A549 (cell line): ENCODE measurements around the gene BRF1.

Experiments
- CBX2 ChIP-seq: fragments of 200-600 bp; sonication (generic); IDR thresholded peaks from 2 replicates; pipeline ENCODE4 v1.6.1; 2016; ENCODE audit warnings: low read depth, mild to moderate bottlenecking, borderline replicate concordance
- CTCF ChIP-seq: fragments of >200 bp; sonication (Bioruptor Twin); formaldehyde crosslinking; IDR thresholded peaks from 3 replicates; pipeline ENCODE4 v1.5.1; 2016
- EHF ChIP-seq: fragments of 250-450 bp; sonication (Bioruptor Pico); IDR thresholded peaks from 2 replicates; pipeline ENCODE4 v1.5.0; 2020; ENCODE audit warnings: mild to moderate bottlenecking
- EHMT2 ChIP-seq: fragments of 200-600 bp; sonication (generic); IDR thresholded peaks from 2 replicates; pipeline ENCODE4 v1.6.1; 2016; ENCODE audit warnings: antibody characterized with exemption, low read depth, mild to moderate bottlenecking, moderate library complexity
- EP300 ChIP-seq, 2 experiments: fragments of >200 bp; sonication (Bioruptor Twin); formaldehyde crosslinking; IDR thresholded peaks; 2 replicates in 1 of 2; 3 replicates in 1 of 2; pipeline ENCODE4 v1.6.1; 2016 to 2017
- FOSL2 ChIP-seq, 2 experiments: fragments of 450-650 bp in 1 of 2; fragments of >200 bp in 1 of 2; sonication (Bioruptor Twin) in 1 of 2; formaldehyde crosslinking; IDR thresholded peaks; 2 replicates each; pipeline versions ENCODE4 v1.5.0 to v1.6.1; 2016 to 2020; ENCODE audit warnings: mild to moderate bottlenecking in 1 of 2, moderate library complexity in 1 of 2
- HDAC2 ChIP-seq: fragments of 200-600 bp; sonication (generic); IDR thresholded peaks from 2 replicates; pipeline ENCODE4 v1.6.1; 2016
- JUNB ChIP-seq: fragments of >200 bp; sonication (Bioruptor Twin); formaldehyde crosslinking; IDR thresholded peaks from 2 replicates; pipeline ENCODE4 v1.6.1; 2016
- KDM5A ChIP-seq: fragments of 200-600 bp; sonication (generic); IDR thresholded peaks from 2 replicates; pipeline ENCODE4 v1.6.1; 2016; ENCODE audit warnings: antibody characterized with exemption, mild to moderate bottlenecking
- MYC ChIP-seq: IDR thresholded peaks from 2 replicates; pipeline ENCODE4 v1.6.1; 2012; ENCODE audit warnings: mild to moderate bottlenecking, inconsistent platforms, low read length, improper control_type of control experiment, borderline replicate concordance
- POLR2A ChIP-seq: IDR thresholded peaks from 2 replicates; pipeline ENCODE4 v1.6.1; 2012; ENCODE audit warnings: mild to moderate bottlenecking, low read length
- POLR2AphosphoS2 ChIP-seq: conservative IDR thresholded peaks from 2 replicates; pipeline ENCODE4 v1.6.1; 2012; ENCODE audit warnings: low read length, improper control_type of control experiment, inconsistent platforms
- TF ChIP-seq, protein P1 (sequence below): IDR thresholded peaks from 2 replicates; pipeline ENCODE4 v1.6.1; 2012
- TF ChIP-seq, protein P2 (sequence below): fragments of 200-600 bp; sonication (generic); IDR thresholded peaks from 2 replicates; pipeline ENCODE4 v1.6.1; 2016; ENCODE audit warnings: antibody characterized with exemption, mild to moderate bottlenecking, moderate library complexity

DNA sequence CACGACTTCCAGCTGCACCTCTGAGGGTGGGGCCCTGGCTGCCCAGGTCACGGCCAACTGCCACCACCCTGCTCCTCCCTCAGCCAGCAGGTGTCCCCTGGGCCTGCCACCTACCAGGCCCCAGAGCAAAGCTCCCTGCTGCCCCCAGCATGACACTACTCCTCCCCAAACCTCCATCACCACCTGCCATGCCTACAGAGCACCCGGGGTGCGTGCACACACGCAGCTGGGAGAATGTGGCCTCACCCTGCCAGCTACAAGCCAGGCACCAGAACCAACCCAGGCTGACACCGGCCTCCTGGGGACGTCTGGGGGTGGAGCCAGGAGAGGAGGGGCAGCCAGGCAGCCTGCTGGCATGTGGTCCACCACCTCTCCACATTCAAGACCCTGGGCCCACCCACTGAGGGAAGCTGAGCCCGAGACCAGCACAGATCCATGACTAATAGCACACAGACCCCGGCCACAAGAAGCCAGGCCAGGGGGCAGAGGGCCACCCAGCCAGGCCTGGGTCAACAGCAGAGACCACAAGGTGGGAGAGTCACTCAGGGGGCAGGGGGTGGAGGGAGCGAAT is 135.6 kb downstream of the BRF1 start:
- TF ChIP-seq MYC: no peak
- no peak for TF ChIP-seq CTCF
- no peak for TF ChIP-seq POLR2A
- TF ChIP-seq, protein P1, sequence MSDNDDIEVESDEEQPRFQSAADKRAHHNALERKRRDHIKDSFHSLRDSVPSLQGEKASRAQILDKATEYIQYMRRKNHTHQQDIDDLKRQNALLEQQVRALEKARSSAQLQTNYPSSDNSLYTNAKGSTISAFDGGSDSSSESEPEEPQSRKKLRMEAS: no peak
- TF ChIP-seq, protein P2, sequence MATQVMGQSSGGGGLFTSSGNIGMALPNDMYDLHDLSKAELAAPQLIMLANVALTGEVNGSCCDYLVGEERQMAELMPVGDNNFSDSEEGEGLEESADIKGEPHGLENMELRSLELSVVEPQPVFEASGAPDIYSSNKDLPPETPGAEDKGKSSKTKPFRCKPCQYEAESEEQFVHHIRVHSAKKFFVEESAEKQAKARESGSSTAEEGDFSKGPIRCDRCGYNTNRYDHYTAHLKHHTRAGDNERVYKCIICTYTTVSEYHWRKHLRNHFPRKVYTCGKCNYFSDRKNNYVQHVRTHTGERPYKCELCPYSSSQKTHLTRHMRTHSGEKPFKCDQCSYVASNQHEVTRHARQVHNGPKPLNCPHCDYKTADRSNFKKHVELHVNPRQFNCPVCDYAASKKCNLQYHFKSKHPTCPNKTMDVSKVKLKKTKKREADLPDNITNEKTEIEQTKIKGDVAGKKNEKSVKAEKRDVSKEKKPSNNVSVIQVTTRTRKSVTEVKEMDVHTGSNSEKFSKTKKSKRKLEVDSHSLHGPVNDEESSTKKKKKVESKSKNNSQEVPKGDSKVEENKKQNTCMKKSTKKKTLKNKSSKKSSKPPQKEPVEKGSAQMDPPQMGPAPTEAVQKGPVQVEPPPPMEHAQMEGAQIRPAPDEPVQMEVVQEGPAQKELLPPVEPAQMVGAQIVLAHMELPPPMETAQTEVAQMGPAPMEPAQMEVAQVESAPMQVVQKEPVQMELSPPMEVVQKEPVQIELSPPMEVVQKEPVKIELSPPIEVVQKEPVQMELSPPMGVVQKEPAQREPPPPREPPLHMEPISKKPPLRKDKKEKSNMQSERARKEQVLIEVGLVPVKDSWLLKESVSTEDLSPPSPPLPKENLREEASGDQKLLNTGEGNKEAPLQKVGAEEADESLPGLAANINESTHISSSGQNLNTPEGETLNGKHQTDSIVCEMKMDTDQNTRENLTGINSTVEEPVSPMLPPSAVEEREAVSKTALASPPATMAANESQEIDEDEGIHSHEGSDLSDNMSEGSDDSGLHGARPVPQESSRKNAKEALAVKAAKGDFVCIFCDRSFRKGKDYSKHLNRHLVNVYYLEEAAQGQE: no peak
- no peak for TF ChIP-seq EP300 (IDR thresholded peaks at IDR 0.05)
- TF ChIP-seq EHMT2: no peak
- no peak for TF ChIP-seq EHF (CRISPR knock-in tag)
- TF ChIP-seq HDAC2: no peak
- TF ChIP-seq JUNB: no peak
- no peak for TF ChIP-seq FOSL2 (IDR thresholded peaks at IDR 0.05)
- TF ChIP-seq FOSL2 (CRISPR knock-in tag; IDR thresholded peaks at IDR 0.05): no peak
- TF ChIP-seq CBX2: no peak
- TF ChIP-seq KDM5A: no peak
- no peak for TF ChIP-seq POLR2AphosphoS2
